GM19438 (cell line): ENCODE data around the gene TNNC1.

ENCODE experiments used
- ATAC-seq: cut with Tn5 transposase; IDR thresholded peaks from one replicate; pipeline ENCODE4 v1.9.1; 2021; ENCODE audit warnings: low read depth; ENCODE audit not compliant: unreplicated experiment

Gene TNNC1

DNA sequence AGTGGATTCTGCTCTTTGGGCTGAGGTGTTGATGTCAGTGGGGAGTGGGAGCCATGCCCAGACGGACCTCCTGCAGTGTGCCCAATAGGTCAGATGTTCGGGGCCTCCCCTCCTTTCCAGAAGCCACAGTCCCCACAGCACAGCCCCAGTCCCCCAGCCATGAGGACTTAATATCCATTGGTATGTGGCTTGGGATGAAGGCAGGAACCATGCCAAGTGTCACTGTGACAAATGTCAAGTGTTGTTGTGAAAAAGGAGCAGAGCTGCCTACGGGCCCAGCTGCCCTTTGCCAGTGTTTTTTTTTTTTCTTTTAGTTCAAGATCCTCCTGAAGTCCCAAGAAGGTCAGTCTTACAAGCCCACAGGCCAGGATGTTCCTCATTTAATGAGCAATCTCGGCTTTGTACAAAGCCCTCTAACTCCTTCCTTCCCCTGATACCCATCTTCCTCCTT is 21.1 kb downstream of the TNNC1 start:
- no peak for ATAC-seq

DNA sequence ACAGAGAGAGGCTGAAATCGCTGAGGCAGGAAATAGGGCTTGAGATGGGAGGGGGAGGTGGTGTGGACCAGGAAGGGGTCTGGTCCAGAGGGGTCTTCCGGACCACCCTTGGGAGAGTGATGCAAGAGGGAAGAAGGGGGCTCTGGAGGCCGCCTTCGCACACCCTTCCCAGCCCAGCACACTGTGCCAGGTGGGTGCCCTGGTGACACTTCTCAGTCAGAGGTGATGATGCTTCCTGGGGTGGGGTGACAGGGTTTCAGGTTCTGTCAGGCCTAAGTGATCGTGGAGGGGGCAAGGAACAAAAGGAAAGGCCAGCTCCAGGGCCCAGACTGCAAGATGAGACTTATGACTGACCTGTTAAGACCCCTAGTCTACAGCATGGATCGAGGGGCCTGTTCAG is 21.6 kb downstream of the TNNC1 start:
- ATAC-seq: no peak

DNA sequence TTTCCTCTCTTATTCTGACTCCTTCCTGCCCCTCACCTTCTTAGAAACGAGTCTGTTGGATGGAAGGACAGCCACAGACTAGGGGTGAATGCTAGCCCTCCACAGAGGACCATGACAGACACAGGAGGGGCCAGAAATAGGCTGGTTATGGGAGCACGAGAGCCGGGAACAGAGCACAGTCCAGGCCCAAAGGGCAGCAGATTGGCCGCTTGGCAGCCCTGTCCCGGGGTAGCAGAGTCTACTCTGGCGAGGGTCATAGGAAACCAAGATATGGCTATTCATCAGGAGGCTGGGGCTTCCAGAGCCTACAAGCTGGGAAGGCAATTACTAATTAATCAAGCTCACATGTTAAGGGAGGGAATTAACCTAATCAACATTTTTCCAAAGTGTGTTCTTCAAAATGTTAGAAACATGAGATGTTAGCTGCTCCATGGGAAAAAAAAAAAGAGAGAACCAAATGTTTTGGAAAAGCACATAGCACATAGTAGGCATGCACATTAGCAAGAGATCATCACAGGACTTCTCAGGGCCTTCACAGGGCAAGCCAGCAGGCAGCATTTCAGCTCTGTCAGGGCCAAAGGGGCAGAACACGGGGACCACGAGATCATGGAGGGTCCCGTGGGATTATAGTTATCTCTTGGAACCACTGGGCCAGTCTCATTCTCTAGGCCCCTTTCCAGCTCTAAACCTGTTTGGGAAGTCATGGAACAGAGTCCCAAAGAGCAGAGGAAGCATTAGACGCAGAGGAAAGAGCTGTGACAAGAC is 22.2 kb downstream of the TNNC1 start:
- ATAC-seq: no peak

DNA sequence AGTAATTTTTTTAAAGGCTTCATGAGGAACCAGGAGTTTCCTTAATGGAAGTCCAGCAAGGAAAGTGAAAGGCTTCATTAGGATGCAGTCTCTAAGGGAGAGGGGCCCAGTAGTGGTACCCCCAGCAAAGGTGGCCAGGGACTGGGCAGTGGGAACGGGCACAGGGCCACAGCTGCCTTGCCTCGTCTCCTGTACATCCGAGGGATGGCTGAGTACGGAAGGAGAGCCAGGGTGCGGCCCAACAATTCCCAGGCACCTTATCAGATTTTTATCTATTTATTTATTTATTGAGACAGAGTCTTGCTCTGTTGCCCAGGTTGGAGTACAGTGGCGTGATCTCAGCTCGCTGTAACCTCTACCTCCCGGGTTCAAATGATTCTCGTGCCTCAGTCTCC is 23.4 kb downstream of the TNNC1 start:
- no peak for ATAC-seq

DNA sequence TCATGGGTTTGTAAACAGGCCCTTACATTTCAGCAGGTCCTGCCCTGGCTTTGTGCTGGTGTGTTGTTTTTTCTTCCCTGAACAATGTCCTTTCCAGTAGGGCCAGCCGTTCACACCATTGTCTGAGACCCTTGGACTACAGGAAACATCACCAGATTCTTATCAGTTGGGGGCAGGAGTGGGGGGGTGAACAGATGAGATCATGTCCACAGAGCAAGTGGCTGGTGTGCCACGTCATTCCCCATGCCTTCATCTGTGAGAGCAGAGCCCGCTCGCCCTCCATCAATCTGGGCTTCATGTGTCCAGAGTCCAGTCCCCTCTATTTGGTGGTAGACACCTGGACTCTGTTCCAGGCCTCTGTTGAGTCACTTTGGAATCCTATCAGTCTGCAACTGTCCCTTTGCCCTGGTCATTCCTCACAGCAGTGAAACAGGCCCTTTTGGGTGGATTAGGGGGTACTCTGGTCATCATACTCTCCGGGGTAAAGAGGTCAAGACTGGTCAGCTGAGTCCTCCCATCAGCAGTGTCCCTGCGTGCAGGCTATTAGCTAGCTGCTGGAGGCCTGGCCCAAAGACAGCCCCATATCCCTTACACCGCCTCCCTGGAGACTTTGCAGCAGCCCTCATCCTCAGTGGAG is 23.9 kb downstream of the TNNC1 start:
- no peak for ATAC-seq

DNA sequence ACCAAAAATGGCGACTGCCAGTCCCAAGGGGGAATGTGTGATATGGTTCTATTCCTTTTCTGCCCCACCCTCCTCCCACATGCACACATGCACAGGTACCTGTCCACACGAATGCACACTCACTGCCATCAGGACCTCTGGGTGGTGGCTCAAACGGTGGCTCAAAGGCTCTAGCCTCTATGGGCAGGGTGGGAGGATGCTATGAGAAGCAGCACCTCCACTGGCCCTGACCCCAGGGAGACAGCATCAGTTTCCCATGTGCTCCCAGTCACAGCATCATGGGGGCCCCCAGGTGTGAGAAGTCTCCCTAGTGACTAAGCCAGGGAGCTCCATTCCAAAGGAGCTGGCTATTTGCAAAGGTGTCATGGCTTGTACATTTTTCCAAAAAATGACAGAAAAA is 24.8 kb downstream of the TNNC1 start:
- ATAC-seq: no peak

DNA sequence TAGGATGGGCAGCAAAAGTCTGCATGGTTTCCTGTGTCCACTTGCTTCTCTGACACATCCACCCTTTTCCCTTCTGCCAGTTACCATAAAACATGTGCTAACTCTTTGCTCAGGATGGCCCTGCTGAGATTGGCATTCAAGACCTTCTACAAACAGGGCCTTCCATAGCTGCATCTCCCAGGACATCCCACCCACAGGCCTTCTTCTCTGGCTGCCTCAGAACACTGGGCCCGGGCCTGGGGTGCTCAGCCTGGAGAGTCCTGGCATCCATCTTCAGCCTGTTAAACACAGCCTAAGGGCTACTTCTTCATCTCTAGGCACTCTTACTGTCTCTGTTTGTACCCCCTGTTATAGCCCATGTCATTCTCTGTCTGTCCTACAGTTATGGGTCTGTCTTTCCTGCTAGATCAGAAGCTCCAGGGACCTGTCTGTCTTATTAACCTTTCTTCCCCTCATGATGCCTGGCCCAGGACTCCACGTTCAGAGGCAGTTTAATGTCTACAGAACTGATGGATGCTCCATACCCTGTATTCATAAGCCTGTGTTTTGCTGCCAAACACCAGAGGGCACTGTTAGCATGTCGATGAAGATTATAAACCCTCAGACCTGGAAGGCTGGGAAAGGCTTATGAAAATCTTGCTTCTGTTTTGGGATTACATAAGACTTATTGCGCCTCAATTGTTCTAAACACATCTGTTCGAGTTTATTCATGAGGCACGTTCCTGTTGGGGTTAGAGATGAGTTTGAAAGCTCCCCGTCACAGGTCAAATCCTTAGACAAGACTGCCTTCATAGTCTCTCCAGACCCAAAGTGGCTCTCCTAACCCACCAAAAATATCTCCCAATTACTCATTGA is 25.5 kb downstream of the TNNC1 start:
- ATAC-seq: no peak

DNA sequence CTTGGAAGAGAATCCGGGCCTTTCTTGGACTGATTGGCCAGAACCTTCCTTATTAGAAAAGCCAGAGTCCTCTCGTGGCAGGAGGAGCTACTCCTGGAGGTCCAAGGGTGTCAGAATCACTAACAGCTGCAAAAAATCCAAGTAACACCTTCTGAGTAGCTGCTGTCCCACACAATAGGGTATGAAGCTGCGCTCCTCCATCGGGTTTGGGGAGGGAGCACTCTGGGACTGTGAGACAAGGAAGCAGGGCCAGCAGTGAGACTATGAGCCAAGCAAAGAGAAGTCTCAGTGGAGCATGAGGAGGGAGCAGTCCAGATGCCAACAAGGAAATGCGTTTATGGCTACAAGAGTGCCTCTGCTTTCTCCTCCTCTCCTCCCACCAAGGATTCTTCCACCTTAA is 30.7 kb downstream of the TNNC1 start:
- no peak for ATAC-seq

DNA sequence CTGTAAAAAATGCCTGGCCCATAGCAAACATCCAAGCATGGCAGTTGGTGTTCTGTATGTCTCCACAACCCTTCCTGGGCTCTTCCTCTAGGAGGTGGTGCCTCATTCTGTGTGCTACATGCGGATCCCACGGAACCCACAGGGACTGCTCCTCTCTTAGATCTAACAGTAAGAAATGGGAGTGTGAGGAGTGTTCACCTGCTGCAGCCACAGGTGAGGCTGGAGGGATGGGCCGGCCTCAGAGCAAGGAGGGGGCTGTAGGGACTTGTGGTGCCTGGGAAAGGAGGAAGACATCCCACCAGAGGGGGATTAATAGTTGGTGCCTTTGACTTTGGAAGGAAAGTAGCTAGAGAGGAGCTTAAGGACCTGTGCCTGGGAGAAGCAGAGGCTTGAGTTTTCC is 31.2 kb downstream of the TNNC1 start:
- no peak for ATAC-seq

DNA sequence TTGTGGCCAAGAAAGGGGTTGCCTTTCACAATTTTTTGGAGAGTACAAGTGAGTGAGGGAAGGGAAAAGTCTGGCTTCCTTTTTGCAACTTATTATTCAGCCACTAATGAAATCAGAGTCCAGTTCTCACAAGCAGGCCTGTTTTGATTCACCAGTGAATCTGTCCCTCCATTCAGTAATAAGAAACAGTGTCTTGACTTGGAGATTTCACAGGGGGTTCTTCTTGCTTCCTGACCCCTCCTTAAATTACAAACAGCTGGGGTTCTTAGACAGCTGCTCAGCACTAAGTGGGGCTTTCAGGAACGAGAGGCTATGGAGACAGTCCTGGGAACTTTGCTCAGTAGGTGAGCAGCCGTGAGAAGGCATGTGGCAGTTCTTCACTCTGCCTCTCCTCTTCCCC is 33.5 kb downstream of the TNNC1 start:
- ATAC-seq: no peak

DNA sequence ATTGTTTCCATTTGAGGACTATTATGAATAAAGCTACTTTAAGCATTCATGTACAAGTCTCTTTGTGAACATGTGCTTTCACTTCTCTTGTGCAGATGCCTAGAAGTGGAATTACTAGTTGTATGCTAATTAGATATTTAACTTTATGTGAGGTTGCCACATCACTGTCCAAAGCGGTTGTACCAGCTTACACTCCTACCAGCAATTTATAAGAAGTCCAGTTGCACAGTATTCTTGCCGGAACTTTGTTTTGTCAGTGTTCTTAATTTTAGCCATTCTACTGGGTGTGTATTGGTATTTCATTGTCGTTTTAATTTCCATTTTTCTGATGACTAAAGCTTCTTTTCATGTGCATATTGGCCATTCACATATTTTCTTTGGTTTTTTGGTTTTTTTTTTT is 38.0 kb downstream of the TNNC1 start:
- ATAC-seq: no peak

DNA sequence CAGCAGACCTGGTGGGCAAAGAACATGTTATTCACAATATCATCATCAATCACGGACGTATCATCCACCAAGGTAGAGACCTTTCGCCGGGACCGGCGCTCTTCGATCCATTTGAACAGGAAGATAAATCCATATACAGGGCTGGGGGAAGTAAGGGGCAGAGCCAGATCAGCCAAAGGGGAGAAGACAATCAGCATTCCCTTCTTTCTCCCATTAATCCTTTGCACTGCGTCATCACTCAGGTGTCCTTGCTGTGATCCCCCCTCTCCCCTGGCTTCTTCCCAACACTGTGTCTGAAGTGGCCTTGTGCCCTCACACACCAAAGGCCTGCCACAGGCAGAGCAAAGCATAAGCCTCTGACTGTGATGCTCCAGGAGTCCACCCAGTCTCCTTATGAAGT is 45.4 kb downstream of the TNNC1 start:
- ATAC-seq: no peak

DNA sequence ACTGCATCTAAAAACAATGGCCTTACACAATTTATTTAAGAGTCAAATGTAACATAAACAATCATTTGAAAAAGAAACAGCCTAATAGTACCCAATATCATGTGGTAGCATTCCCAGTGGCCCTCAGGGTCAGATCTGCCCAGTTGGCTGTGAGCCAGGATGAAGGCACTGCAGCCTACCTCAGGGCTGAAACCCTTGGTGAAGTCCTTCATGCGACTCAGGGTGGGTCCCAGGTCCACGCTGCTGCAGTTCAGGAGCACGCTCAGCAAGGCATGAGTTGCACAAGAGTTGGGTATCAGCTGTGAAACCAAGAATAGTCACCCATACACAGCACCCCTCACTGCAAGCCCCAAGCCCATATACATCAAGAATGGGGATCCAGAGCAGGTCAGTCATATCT is 46.1 kb downstream of the TNNC1 start:
- no peak for ATAC-seq

DNA sequence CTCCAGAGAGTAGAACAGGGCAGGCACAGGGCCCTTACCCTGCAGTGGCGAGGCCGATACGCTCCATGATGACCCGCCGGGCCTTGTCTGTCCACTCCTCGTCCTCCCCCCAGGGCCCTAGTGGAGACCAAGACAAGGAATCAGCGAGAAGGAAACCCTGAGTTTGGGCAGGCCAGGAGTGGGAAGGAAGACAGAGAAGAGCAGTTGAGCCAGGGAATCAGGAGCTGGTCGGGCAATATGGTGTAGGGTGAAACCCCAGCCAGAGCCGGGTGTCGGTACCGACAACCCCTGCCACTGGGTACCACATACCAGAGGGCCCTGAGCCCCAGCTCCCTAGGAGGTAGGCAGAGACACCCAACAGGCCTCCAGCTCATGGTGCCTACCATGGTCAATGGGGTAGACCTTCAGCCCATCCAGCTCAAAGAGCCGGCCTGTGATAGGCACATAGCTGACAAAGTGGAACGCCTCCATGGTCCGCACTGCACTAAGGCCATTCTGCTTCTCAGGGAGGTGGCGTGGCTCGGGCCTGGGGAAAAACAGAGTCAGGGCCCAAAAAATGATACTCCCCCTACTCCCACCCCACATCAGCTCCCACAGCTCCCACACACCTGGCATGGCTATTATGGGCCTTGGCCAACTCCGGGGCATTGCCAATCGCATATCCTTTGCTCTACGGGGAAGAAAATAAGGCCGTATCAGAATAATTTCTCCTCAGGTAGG is 46.9 kb downstream of the TNNC1 start:
- ATAC-seq: no peak

DNA sequence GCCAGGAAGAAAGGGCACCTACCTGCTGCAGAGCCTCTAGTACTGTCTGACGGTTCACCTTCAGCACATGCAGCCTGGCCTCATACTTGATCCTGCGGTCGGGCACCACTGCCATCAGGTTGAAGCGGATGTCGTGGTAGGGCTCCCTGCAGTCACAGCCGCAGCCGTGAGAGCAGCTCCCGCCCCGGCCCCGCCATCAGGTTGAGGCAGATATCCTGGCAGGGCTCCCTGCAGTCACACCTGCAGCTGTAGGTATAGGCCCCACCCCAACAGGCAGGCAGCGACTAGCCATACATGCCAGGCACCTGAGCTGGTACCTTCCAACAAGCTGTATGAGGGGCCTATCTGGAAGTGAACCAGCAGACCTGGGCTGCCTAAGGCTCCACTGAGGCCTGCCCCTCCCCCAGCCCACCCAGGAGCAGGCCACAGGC is 47.6 kb downstream of the TNNC1 start:
- no peak for ATAC-seq

DNA sequence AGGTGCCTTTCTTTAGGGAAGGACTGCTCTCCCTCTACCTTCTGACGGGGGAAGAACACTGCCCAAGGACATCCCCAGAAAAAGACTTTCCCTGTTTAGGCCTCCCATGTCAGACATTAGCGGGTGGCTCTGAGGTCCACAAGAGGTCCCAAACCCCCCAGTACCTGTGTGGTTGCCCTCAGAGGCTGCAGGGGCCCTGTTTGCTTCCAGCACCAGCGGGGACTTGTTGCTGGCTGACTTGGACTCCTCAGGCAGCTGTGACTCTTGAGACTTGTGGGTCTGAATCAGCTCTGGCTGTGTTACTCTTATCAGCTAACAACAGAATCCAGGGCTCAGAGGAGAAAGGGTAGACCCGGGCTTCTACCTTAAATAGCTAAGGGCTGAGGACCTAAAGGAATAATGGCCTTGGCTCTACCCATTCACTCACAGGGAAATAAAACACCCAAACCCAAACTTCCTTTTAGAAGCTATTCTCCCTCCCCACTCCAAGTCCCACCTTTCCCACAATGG is 48.2 kb downstream of the TNNC1 start:
- no peak for ATAC-seq

DNA sequence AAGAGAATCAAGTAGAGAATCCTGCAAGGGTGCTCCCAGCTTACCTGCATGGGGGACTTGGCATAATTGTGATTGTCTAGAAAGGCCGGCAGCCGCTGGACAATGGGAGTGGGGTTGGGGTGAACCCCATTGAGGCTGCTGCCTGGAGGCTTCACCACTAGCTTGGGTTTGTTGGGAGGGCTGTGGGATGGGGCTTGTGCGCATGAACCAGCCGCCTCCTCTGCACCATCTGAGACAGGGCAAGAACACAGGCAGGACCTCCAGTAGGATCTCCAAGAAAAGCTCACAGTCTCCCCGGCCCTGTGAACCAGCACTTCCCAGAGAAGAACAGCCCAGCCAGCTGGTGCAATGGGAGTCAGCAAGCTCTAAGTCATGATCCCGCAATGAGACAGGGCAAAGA is 48.8 kb downstream of the TNNC1 start:
- ATAC-seq: no peak

DNA sequence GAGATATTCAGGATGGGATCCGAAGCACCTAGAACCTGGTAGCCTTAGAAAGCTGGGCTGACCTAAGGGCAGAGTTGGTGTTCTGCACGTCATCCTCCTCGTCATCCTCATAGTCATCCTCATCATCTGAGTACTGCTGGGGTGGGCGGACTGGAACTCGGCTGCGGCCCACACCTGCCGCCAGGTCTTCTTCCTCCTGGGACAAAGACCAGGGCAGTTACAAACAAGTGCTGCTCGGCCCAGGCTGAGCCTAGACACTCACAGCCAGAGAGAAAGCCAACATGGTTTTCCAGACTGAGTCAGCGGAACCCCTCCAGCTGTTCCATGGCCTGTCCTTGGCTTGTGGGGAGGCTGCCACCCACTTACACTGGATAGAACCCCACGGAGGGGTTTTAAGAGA is 49.5 kb downstream of the TNNC1 start:
- no peak for ATAC-seq

DNA sequence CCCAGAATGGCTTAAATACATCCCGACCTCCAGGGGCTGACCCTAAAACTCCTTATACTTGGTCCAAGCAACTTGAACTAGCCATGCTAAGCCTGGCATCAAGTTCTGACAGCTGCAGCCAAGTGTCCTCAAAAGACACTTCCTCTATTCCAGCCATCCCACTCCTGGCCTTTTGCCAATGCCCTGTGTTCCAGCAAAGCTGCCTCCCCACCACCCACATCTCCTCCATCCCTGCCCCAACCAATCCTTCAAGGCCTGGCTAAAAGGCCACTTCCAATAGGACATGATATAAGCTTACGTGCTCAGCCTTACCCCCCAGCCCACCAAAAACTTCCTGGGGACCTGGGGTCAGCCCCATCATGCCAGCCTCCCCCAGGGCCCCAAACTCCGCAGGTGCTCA is 49.9 kb downstream of the TNNC1 start:
- no peak for ATAC-seq

DNA sequence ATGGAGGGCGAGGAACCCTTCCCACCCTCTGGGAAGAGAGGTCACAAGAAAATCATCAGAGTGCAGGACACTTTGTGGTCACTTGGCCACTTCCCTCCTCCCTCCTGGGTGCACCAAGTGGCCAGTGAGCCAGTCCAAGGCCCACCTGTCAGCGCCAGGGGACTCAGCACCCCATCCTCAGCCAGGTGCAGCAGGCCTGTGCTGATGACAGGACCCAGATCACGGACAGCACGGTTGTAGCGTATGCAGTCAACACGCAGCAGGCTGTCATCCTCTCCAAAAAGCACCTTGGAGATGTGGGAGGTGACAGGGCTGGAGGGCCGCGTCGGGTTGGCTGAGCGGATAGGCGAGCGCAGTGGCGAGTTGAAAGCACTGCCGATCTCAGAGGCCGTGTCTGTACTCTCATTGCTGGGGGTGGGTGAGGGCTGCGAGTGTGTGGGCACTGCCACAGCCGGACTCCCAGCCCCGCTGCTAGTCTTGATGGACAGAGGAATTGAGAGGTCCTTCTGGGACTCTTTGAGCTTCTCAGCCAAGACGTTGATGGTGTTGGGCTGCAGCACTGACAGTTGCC is 50.5 kb downstream of the TNNC1 start:
- no peak for ATAC-seq
